Iris pigment epithelial cell (primary cell): Measurements from ENCODE around the gene KIF26A.
"Not testable (repeated sequence)": the region's sequence is repeated elsewhere in the genome, so short reads cannot be mapped to it uniquely, and the experiment has no call there.

Experiments
- DNase-seq: peaks from one replicate; pipeline ENCODE4 v3.0.0-alpha.2; 2011; ENCODE audit warnings: low read depth

Gene KIF26A

GRCh38 chr14:104209071-104209470 lies 70.7 kb downstream of the KIF26A start:
- DNase-seq = not testable (repeated sequence)

- no peak for DNase-seq
Measured at GRCh38 chr14:104209985-104210816, 71.8 kb downstream of the KIF26A start.

DNA sequence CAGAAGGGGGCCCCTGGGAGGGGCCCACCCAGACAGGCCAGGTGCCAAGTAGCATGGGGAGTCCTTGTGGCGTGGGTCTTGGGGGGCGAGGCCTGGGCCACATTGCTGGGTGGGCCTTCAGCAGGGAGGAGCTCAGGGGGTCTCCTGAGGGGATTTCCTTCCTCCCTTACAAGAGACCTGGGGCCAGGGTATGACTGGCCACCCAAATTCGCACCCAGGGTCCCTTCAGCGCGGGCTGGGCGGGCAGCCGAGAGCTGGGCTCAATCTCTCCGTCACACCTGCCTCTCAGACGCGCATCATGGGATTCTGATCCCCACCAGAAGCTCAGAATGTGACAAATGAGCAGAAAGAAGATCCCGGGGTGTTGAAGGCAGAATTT lies 72.4 kb downstream of the KIF26A start:
- DNase-seq = no peak

DNA sequence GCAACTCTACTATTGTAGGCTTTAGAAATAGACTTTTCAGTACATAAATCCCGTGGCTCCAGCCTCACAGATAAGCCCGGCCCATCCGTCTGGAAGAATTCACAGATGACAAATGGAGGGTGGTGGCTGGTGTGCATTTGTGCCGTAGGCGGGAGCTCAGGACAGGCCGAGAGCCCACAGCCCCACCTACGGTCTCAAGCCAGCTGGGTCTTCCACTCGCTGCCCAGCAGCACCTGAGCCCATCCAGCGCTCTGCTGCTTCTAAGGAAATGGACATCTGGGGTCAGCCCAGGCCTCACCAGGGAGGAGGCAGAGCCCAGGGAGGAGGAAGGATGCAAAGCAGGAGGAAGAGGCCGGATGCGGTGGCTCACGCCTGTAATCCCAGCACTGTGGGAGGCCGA lies 72.8 kb downstream of the KIF26A start:
- DNase-seq = no peak

- no peak for DNase-seq
Measured at GRCh38 chr14:104211741-104212140, 73.4 kb downstream of the KIF26A start.

DNA sequence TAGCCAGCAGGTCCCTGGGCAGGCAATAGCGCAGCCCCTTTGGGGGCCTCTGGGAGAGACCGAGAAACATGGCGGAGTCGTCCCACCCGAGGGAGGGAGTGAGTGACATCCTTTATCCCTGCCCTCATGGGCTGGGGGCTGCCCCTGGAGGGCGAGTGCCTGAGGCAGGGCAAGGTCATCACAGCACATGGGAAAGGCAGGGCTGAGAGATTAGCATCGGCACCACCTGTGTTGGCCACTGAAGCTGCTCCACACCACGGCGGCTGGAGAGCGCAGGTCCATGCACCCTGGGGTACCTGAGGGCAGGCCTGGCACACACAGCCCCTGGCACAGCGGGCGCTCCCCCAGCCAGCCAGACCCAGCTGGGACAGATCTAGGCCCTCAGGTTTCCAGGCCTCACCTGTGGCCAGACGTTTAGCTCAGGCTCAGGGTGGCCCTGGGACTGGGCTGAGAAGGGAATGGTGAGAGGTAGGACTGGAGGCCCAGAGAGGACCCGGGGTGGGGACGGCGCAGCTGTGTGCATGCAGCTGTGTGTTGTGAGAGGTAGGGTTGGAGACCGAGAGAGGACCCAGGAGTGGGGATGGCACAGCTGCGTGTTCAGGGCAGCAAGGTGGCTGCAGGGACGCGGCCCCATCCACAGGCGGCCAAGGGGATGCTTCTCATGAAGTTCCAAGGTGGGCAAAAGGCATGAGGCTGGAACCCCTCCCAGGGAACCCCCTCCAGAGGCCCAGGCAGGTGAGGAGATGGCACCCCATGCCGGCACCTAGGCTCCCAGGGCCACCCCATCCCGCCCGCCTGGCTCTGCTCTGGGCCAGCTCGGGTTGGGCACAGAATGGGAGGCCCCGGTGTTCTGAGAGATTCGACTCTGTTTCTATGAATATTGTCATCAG lies 74.1 kb downstream of the KIF26A start:
- DNase-seq = no peak

- DNase-seq = no peak
Measured at GRCh38 chr14:104213301-104214034, 75.1 kb downstream of the KIF26A start.

- no peak for DNase-seq
Measured at GRCh38 chr14:104214431-104215218, 76.2 kb downstream of the KIF26A start.

DNA sequence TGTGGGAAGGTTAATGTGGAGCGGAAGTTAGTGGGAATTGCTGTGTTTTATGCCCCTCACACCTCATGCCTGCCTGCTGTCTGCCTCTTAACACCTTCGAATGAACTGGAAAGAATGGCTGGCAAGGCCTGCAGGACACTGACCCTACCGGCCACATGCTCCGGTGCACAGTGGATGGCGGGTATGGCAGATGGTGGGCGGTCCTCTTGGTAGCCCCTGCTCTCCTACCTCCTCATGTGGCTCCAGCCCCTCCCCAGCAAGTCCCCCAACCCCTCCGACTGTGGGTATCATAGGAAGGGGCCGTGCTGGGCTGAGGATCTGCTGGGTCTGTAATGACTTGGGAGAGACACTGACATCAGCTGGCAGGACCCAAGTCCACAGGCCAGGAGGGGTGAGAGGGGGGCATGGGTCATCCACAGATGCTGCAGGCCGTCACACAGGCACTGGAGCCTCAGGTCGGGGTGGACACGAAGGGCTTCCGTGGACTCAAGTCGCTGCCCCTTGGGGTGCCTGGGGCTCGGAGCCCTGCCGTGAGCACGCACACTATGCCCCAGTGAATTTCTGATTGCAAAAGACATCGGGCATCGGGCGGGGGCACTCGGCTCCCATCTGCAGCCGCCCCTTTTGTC lies 77.4 kb downstream of the KIF26A start:
- no peak for DNase-seq

DNA sequence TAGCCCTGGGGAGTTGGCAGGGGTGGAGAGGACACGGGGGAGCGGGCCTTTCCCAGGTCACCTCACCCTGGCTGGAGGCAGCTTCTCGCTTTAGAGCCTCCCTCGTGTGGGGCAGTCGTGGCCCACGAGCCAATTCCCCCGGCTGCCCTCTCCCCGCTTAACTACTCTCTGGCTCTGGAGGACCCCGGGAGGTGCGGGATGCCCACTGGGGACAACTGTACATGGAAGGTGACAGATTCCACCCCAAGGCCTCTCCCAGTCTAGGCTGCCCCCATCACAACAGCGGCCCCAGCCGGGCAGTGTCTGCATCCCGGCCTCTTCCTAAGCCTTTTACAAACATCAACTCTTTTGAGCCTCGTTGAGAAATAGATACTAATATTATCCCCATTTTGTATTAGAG lies 78.1 kb downstream of the KIF26A start:
- no peak for DNase-seq

GRCh38 chr14:104217486-104218360 lies 79.3 kb downstream of the KIF26A start:
- DNase-seq = no peak

- DNase-seq = no peak
Measured at GRCh38 chr14:104218361-104219180, 80.2 kb downstream of the KIF26A start.

DNA sequence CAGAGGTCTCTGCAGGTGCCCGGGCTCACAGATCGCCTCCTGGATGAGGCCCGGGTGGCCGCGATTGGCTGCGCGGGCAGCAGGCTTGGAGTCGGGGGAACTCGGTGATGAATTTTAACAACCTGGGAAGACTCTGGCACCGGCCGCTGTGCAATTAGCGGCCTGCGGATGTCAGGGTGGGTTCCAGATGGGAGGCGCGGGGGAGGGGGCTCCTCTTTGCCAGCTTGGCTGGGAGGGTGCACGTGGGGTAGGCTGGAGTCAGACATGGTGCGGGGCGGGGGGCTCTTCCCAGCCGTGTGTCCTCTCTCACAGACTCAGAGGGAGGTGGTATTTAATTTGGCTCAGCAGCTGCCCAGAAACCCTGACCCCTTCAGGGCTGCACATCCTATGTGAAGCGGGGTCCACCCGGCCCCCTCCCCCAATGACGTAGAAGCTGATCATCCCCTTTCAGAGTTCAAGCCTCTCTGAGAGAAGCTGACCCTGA lies 81.4 kb downstream of the KIF26A start:
- DNase-seq = no peak

DNA sequence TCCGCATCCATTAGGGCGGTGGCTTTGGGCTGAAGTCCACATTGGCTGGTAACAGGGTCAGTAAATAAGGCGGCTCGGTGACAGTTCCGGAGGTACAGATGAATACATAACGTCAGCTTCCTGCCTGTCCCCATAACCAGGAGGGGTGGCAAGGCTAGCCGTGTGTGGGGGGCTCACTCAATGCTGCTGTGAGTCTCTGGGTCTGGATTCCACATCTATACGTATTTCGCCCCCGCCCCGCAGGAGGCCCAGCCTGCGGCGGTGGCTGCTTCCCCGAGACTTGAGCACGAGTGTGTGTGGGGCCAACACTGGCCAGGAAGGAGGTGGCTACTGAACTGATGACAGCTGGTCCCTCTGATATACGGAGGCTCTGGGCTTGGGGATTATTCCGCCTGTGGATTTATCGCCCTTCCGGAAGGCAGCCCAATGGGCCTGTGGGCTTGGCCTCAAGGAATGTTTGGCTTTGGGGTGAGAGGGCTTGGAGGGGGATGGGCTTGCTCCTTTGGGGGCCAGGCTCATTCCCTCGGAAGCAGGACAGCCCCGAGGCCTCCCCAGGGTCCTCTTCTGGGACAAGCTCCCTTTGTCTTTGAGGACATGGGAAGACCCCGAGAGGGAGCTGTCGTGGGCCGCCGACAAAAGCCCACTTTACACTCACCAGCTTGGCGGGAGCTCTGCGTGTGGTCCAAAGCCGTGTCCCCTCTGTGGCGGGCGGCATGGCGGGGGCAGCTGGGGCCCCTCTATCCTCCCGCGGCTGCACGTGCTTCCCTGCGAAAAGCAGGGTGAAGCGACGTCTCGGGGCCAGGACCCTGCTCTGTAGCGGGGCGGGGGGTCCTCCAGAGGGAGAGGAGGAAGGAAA lies 82.1 kb downstream of the KIF26A start:
- DNase-seq = no peak

DNA sequence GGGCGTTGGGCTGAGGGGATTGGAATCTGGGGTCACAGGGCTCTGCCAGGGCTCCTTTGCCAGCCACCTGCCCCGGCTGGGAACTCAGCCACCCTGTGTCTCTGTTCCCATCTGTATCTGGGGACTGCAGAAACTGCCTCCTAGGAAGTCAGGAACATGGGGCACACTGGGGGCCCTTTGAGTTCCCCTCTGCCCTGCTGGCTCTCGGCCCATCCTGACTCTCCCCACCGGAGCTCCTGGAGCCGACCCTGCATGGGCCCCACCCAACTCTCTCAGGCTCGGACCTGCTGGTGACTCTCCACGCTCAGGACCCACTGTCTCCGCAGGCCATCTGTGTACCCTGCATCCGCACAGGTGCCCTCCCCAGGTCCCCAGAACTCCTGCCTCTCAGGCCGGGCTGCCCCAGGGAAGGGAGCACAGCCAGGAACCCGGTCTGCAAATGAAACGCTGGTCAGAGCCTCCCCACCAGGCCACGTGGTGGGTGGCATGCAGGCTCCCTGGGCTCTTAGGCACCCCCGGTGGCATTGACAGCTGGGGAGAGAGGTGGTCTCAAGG lies 82.8 kb downstream of the KIF26A start:
- DNase-seq = no peak

DNA sequence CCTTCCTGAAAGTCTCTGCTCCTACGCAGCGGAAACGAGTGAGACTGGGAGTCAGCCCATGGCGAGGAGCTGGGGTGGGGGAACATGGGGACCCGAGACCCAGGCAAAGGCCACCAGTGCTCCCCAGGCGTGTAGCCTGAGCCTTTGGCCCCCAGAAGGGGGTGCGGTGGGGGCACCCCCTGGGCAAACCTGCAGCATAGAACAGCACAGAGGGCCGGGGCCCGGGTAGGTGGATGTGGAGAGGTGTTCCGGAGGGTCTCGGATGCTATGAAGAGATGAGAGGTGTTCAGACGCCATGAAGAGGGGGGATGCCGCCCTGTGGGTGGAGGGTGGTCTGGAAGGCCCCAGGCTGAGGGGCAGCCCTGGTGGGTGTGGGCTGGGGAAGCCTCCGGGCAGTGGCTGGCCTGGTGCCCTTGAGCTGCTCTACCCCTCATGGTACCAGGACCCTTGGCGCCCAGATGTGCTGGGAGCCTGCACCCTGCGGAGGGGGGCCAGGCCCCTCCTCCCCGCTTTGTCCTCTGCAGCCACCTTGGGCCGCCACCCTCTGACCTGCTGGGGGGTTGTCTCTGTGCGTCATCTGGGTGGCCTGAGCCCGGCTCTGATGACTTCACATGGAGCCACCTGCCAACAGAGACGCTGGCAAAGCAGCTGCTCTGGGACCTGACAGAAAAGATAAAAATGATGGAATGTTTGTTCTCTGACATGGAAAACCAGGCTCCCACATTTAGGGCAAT lies 83.4 kb downstream of the KIF26A start:
- DNase-seq = no peak

DNA sequence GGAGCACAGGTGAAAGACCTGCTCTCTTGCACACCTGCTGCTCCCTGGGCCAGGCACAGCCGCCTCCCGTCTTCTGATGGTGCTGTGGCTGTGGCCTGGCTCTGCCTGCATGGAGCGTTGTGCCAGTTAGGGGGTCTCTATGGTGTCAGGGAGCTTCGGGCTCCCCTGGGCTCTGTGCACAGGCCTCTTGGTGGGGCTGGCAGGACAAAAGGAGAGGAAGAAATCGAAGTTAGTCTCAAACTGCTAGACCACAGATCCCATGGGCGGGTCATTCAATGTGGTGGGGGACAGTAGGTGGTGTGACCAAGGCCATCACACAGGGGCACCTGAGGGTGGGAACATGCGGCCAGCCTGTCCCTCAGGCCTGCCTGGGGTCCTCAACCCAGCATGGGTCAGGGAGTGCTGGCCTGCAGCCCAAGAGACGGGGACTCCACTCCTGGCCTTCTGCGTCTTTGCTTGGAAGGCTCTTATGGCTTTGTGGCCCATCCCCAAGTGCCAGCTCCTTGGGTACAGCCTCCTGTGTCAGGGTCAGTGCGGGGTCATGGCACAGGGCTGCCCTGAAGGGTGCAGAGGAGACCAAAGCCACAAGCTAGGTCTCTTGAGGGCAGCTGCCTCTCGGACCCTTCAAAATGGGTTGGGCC lies 84.1 kb downstream of the KIF26A start:
- no peak for DNase-seq
